Measurements from ENCODE around the gene NTRK2.

GRCh38 chr9:84748112-84748511 lies 78.6 kb downstream of the NTRK2 start:
- TF ChIP-seq, protein P1, sequence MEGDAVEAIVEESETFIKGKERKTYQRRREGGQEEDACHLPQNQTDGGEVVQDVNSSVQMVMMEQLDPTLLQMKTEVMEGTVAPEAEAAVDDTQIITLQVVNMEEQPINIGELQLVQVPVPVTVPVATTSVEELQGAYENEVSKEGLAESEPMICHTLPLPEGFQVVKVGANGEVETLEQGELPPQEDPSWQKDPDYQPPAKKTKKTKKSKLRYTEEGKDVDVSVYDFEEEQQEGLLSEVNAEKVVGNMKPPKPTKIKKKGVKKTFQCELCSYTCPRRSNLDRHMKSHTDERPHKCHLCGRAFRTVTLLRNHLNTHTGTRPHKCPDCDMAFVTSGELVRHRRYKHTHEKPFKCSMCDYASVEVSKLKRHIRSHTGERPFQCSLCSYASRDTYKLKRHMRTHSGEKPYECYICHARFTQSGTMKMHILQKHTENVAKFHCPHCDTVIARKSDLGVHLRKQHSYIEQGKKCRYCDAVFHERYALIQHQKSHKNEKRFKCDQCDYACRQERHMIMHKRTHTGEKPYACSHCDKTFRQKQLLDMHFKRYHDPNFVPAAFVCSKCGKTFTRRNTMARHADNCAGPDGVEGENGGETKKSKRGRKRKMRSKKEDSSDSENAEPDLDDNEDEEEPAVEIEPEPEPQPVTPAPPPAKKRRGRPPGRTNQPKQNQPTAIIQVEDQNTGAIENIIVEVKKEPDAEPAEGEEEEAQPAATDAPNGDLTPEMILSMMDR (conservative IDR thresholded peaks at IDR 0.05 in 1 of 2, IDR thresholded peaks at IDR 0.05 in 1 of 2; ENCODE audit: extremely low read depth in 1 of 2, insufficient read depth in 1 of 2, low read depth in 1 of 2, low read length in 2 of 2): no peak
- no peak for TF ChIP-seq EZH2 (IDR thresholded peaks at IDR 0.05; ENCODE audit: borderline replicate concordance, low read length)

All from mammary epithelial cell (primary cell).